A204.1 (cell line): ENCODE measurements around the gene LGALS1.
"Not testable (repeated sequence)": the region's sequence is repeated elsewhere in the genome, so short reads cannot be mapped to it uniquely, and the experiment has no call there.

Source experiments
- FAIRE-seq: peaks from 2 replicates; lab custom pipeline; 2012; peaks lifted over from hg19 to GRCh38; lab: Jason Lieb, UNC

Gene LGALS1

DNA sequence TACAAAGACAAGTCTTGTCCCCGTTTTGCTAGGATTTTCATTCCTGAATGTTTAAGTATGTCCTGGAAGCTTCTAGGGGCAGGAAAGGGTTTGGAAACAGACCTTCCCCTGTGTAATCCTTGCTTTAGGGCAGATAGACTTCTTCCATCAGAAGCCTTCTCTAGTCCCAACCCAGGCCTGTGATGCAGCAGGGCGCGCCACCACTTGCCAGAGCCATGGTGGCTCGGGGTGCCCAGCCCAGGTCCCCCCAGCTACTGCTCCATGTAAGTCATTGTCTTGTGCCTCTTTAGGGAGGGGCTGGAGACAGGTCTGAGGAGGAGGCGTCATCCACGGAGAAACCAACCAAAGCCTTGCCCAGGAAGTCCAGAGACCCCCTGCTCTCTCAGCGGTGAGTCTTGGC is 15.0 kb downstream of the LGALS1 start:
- no peak for FAIRE-seq

DNA sequence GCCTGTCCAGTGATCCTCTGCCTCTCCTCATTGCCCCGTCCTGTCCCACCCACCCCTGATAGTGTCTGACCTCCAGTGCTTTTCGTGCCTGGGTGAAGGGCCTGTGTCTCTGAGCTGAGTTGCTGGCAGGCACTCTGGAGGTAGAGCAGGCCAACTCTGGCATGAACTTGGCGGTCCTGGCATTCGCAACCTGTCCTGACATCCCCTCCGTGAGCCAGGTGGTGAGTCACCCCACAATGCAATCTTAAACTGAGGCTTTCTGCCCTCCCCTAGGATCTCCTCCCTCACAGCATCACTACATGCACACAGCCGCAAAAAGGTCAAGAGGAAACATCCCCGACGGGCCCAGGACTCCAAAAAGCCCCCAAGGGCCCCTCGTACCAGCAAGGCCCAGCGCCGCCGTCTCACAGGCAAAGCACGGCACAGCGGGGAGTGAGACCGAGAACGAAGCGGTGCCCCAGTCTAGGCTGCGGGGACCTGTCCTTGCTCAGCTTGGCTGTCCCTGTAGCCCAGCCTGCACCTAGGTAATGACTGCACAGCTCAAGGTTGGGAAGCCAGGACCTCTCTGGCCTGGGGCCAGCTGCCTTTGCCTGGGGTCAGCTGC is 15.6 kb downstream of the LGALS1 start:
- no peak for FAIRE-seq

DNA sequence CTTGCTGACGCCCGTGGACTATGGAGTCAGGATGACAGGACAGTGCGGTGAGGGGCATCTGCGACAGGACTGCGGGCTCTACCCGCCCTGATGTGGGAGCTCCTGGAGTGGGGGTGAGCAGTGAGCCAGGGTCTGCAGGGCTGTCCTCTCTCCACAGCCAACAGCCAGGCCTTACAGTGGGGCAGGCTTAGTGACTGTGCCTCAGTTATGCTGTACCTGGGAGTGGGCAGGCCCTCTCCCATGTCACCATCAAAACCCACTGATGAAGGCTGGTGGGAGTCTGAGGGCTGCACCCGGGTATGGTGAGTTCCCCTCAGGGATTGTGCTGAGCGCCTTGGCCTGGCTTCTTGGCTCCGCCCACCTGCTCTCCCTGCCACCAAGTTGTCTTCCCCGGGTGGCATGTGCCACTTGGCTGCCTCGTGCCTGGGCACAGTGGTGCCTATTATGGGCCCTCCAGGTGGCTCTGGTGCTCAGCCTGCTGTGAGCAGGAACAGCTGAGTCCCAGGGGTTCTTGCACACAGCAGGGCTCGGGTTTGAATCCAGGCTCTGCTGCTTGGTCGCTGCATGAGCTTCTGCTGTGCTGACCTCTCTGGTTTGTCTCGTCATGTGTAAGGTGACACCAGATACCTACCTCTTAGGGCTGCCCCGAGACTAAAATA is 17.3 kb downstream of the LGALS1 start:
- FAIRE-seq: no peak

DNA sequence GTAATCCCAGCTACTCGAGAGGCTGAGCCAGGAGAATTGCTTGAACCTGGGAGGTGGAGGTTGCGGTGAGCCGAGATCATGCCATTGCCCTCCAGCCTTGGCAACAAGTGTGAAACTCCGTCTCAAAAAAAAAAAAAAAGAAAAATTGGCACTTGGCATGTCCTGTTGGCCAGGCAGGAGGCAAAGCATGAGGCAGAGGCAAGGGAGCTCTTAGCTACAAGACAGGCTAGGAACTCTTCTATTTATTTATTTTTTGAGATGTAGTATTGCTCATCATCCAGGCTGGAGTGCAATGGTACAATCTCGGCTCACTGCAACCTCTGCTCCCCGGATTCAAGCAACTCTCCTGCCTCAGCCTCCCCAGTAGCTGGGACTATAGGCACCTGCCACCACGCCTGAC is 18.7 kb downstream of the LGALS1 start:
- not testable (repeated sequence) for FAIRE-seq

DNA sequence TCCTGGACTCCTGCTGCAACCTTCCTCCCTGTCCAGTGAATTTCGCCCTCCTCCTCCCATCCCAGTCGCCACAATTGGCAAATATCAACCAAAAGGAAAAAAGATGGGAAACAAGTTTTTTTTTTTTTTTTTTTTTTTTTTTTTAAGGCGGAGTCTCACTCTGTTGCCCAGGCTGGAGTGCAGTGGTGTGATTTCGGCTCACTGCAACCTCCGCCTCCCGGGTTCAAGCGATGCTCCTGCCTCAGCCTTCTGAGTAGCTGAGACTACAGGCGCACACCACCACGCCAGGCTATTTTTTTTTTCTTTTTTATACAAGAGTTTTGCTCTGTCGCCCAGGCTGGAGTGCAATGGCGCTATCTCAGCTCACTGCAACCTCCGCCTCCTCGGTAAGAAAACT is 20.8 kb downstream of the LGALS1 start:
- not testable (repeated sequence) for FAIRE-seq

DNA sequence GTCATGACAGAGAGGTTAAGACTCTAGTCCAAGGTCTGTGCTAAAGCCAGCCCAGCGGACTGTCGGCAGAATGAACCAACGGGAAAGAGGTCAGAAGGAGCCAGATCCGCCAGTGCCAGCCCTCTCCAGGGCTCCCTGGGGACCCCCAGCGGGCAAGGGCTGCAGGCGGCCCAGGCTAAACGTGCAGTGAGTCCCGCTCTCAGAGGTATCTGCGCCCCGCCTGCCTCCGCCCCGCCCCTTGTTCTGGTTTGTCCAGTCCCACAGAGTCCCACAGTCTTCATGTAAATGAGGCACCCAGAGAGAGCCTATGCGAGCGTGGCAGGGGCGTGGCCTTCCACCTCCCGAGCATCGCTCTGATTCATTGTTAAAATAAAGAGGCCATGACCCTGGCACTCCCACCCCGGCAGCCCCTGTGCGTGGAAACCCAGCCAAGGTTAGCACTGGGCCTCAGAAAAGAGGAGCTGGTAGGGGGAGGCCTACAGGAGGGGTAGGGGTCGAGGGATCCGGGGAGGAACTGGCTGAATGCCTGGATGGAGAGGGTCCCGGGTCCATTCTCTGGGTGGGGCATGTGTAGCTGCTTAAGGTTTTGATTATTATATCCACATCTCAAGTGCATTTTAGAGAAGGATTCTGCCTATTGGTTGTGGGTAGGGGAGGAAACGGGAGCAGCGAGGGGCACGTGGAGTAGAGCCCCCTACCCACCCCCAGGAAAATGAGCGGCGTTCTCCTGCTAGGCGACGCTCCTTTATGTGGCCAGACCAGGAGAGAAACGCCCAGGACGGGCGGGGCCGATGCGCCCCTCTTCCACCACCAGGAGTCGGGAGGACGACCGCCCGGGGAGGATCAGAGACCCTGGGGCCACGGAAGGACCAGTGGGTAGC is 21.5 kb downstream of the LGALS1 start, which contains the start of gene TRIOBP:
Gene TRIOBP, plus strand, starts transcription at position 392 of the 881 bp plus-strand sequence. CDS start 4,318 bp downstream, outside the sequence.
- FAIRE-seq: no peak

DNA sequence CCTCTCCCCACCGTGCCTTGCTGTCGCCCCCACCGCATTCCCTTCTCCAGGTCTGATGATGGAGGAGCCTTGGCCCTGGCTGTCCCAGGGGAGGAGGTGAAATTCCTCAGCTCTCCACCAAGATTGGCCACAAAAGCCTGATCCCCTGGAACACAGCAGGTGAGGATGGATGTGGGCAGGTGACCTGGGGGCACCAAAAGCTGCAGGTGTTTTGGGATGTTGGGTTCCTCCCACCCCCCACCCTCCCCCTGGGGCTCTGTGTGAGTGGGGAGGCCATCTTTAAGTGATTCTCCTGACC is 22.1 kb downstream of the LGALS1 start:
- FAIRE-seq: no peak

DNA sequence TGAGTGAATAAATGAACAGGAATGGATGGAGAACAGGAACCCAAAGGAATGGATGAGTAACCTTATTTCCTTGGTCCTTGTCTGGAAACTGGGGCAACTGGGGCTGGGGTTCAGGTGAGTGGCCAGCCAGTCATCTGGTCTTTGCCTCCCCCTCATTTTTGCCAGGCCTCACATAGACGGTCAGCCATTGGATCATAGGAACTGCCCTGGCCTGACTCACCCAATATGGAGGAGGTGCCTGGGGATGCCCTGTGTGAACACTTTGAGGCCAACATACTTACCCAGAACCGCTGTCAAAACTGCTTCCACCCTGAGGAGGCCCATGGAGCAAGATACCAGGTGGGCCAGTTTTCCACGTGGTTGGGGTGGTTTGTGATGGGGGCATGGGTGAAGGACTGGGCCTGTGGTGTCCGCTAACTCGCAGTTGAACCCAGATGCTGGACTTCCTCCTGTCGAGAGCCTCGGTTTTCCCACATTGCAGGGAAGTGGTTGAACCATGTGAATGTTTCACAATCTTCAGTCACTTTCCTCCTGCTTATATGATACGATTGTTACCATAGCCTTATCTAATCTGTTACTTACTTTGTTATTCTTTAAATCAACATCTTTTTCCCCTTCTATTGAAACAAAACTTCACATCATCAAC is 25.8 kb downstream of the LGALS1 start:
- FAIRE-seq: no peak

DNA sequence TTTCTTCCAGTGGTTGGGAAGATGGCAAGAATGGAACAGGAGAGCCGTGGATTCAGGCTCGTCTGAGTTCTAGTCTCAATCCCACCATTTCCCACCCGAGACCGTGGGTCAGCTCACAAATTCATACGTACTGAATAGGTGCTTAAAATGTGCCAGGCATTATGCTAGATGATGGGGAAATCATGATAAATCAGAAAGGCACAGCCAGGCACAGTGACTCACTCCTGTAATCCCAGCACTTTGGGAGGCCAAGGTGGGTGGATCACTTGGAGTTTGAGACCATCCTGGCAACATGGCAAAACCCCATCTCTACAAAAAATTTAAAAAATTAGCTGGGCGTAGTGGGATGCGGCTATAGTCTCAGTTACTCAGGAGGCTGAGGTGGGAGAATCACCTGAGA is 28.5 kb downstream of the LGALS1 start:
- no peak for FAIRE-seq

DNA sequence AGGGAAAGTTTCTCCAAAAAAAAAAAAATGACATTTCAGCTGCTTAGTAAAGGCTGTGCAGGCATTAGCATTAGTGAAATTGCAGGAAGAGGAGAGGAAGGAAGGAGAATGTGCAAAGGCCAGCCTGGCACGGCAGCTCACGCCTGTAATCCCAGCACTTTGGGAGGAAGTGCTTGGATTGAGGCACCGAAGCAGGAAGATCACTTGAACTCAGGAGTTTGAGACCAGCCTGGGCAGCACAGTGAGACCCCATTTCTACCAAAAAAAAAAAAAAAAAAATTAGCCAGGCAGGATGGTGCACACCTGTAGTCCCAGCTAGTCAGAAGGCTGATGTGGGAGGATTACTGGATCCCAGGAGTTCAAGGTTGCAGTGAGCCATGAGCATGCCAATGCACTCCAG is 29.2 kb downstream of the LGALS1 start:
- FAIRE-seq: no peak

DNA sequence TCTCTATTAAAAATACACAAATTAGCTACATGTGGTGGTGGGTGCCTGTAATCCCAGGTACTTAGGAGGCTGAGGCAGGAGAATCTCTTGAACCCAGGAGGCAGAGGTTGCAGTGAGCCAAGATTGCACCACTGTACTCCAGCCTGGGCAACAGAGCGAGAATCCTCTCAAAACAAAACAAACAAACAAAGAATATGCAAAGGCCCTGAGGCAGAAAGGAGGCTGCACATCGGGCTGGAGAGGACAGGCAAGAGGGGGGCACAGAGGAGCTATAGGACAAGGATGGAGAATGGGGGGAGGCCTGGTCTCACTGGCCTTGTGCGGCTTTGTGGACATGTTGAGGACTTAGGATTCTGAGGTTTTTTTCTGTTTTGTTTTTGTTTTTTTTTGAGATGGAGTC is 29.8 kb downstream of the LGALS1 start:
- no peak for FAIRE-seq

DNA sequence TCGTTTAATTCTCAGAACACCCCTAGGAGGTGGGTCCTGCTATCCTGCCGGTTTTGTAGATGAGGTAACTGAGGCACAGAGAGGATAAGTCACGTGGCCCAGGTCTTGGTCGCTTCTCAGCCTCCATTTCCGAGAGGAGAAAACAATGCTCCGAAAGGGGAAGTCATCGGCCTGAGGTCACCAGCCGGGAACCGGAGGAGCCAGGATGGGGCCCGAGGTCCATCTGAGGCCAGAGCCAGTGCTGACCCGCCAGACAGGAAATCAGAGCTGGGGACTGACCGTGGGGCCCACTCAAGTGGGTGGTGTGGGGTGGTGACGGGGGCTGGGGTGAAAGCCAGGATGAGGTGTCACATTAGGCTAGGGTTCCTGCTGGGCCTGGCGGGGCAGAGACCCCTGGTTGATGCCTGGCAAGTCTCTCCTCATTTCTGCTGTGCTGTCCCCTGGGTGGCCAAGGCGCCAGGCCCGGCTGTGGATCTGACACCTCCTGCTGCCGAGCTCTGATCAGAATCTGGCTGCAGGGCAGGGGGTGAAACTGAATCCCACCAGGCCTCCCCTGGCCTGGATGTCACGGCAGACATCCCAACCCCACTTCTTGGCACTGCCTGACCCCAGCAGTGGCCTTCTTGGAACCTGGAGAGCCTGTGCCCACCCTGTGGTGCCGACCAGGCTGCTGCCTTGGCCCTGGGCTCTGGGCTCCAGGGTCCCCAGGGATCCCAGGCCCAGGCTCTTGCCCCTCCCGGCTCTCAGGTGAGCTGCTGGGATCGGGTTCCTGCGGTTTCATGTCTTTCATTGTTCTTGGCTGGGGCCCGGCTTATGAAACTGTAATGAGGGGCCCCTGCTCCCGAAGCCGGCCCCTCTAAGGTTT is 33.4 kb downstream of the LGALS1 start:
- no peak for FAIRE-seq

DNA sequence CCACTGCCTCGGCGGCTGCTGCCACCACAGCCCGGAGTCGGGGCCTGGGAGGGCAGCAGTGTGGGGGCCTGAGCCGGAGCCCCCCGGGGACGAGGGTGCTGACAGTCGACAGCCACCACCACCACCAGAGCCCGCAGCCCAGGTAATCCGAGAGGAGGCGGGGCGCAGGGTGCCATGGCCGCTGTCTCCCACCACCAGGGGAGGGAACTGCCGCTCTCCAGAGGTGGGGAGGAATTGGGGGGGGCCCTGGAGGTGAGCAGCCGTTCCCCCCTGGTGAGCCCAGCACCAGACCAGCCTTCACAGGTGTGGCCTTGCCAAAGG is 34.0 kb downstream of the LGALS1 start:
- FAIRE-seq: no peak

DNA sequence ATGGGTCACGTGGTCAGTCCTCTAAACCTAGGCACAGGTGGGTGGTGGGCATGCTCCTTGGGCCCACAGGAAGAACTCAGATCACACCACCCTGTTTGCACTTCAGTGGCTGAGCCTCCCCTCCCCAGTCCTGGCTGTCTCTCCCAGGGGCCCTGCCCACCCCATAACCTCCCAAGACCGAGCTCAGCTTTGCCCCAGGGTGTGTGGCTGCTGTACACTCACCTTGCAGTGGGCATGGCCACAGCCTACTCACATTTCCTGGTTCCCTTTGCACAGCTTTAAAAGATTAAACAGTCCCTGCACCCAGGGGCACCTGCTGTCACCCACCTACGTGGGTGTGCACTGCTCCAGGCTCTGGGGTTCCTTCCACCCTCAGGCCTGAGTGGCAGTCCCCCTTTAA is 35.2 kb downstream of the LGALS1 start:
- no peak for FAIRE-seq

DNA sequence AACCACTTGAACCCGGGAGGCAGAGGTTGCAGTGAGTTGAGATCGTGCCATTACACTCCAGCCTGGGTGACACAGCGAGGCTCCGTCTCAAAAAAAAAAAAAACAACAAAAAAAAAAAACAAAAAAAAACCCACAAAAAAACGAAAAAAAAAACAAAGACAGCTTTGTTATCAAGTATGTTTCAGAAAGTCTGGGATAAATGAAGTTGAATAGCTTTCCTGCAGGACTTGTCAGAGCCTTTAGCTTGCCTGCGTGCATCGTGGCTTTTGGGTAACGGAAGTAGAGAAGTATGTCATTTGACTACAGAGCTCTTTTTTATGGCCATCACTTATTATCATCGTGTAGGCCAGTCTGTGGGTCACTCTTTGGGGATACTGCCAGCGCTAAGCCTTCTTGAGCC is 36.1 kb downstream of the LGALS1 start:
- FAIRE-seq: no peak

DNA sequence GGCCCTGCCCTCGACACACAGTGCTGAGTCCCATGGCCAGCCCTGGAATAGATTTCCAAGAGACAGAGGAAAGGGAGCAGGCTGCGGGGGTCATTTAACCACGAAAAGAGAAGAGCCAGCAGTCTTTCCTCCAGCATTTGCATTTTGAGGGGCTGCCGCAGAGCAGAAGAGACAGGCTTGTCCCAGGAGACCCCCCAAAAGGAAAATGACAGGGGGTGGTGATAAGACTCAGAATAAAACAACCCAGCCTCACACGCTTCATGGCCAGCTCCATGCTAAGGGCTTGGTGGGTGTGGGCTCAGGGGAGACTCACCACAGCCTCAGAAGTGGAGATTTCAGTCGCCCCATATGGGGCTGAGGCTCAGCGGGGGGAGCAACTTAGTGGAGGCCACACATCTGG is 38.3 kb downstream of the LGALS1 start:
- no peak for FAIRE-seq

DNA sequence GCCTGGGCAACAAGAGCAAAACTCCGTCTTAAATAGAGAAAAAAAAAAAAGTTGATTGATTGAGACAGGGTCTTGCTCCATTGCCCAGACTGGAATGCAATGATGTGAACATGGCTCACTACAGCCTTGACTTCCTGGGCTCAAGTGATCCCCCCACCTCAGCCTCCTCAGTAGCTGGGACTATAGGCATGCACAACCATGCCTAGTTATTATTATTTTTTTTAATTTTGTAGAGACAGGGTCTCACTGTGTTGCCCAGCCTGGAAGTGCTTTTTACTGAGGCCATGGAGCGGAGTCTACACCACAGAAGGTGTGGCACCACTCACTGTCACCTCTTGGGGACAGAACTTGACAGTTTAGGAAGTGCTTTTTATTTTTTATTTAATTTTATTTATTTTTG is 39.2 kb downstream of the LGALS1 start:
- no peak for FAIRE-seq

DNA sequence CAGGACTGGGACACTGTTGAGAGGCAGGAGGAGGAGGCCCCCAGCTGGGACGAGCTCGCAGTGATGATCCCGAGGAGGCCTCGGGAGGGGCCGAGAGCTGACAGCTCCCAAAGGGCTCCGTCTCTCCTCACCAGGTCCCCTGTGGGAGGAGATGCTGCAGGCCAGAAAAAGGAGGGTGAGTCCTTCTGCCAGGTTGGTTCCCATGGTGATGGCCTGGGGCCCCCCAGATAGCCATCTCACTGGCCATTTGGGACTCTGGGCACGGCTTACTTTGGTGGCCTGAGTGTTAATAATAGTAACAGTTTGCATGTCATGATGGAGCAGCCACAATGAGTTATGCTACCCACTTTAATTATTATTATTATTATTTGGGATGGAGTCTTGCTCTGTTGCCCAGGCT is 40.3 kb downstream of the LGALS1 start:
- no peak for FAIRE-seq

DNA sequence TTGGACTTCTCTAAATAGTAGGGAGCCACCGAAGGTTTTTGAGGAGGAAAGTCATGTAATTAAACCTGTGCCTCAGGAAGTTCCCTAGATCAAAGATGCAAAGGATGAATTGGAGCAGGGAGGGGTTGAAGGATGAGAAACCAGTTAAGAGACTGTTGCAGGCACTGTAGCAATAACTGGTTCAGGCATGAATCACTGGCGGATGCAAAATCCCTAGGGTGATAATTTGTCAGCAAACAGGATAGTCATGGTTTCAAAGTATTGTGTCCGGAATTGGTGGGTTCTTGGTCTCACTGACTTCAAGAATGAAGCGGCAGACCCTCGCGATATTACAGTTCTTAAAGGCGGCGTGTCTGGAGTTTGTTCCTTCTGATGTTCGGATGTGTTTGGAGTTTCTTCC is 41.3 kb downstream of the LGALS1 start:
- no peak for FAIRE-seq

DNA sequence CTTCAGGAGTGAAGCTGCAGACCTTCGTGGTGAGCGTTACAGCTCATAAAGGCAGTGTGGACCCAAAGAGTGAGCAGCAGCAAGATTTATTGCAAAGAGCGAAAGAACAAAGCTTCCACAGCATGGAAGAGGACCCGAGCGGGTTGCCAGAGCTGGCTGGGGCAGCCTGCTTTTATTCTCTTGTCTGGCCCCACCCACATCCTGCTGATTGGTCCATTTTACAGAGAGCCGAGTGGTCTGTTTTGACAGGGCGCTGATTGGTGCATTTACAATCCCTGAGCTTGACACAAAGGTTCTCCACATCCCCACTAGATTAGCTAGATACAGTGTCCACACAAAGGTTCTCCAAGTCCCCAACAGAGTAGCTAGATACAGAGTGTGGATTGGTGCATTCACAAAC is 41.8 kb downstream of the LGALS1 start:
- not testable (repeated sequence) for FAIRE-seq

DNA sequence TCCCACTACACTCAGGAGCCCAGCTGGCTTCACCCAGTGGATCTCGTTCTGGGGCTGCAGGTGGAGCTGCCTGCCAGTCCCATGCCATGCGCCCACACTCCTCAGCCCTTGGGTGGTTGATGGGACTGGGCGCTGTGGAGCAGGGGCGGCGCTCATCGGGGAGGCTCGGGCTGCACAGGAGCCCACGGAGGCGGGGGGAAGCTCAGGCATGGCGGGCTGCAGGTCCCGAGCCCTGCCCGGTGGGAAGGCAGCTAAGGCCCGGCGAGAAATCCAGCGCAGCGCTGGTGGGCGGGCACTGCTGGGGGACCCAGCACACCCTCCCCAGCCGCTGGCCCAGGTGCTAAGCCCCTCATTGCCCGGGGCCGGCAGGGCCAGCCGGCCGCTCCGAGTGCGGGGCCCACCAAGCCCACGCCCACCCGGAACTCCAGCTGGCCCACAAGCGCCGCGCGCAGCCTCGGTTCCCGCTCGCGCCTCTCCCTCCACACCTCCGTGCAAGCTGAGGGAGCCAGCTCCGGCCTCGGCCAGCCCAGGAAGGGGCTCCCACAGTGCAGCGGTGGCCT is 42.4 kb downstream of the LGALS1 start:
- not testable (repeated sequence) for FAIRE-seq
